IMR-90 (cell line): ENCODE measurements around the gene ARAP1. TPM values are rescaled to one million over a fixed set of nuclear protein-coding genes. Genes with fewer than 3 reads are reported as not detected.

ENCODE experiments used
- ATAC-seq: fragments of 200-7000 bp; cut with Tn5 transposase; 2 replicates; pipeline ENCODE4 v1.9.1; 2020; ENCODE audit warnings: low read depth, mild to moderate bottlenecking, moderate library complexity
- BruUV-seq: library from RNA; stranded (reverse); fragments of 400-500 nt; replicated peaks from 2 replicates; lab custom pipeline; 2021; lab: Mats Ljungman, UMichigan
- CTCF ChIA-PET: fragments of 300-600 bp; formaldehyde crosslinking; extraction: SDS; loops from one replicate; lab custom pipeline; 2021; ENCODE audit warnings: antibody characterized with exemption; lab: Yijun Ruan, JAX
- POLR2A ChIA-PET: fragments of 300-600 bp; sonication (Branson Sonifier 250); formaldehyde crosslinking; loops from one replicate; lab custom pipeline; 2022; ENCODE audit warnings: antibody characterized with exemption; ENCODE audit not compliant: unreplicated experiment; lab: Charles Lee
- DNase-seq: peaks from one replicate; pipeline ENCODE4 v3.0.0; 2013
- H2AFZ ChIP-seq: replicated peaks from 2 replicates; pipeline ENCODE3; 2013; ENCODE audit warnings: low read length, mild to moderate bottlenecking; ENCODE audit not compliant: poor library complexity
- H2AK5ac ChIP-seq: 2 replicates; pipeline ENCODE4 v1.6.1; 2013; ENCODE audit warnings: low read depth, low read length, inconsistent platforms
- H2AK9ac ChIP-seq: replicated peaks from 2 replicates; pipeline ENCODE3; 2013; ENCODE audit warnings: mild to moderate bottlenecking, low read depth, low read length, moderate library complexity; ENCODE audit not compliant: poor library complexity
- H2BK120ac ChIP-seq: 2 replicates; pipeline ENCODE4 v1.6.1; 2013; ENCODE audit warnings: low read depth, low read length, inconsistent platforms
- H2BK15ac ChIP-seq: 3 replicates; pipeline ENCODE4 v1.6.1; 2013; ENCODE audit warnings: low read depth, low read length, inconsistent platforms
- H2BK20ac ChIP-seq: 2 replicates; pipeline ENCODE4 v1.6.1; 2013; ENCODE audit warnings: low read depth, mild to moderate bottlenecking, inconsistent platforms, low read length, moderate library complexity
- H2BK5ac ChIP-seq: 2 replicates; pipeline ENCODE4 v1.6.1; 2013; ENCODE audit warnings: mild to moderate bottlenecking, low read depth, low read length, inconsistent platforms; ENCODE audit not compliant: poor library complexity, severe bottlenecking
- H3K14ac ChIP-seq: replicated peaks from 2 replicates; pipeline ENCODE4 v1.6.1; 2013; ENCODE audit warnings: low read depth, low read length, inconsistent platforms
- H3K18ac ChIP-seq: 2 replicates; pipeline ENCODE4 v1.6.1; 2013; ENCODE audit warnings: low read depth, low read length, control low read depth
- H3K23ac ChIP-seq: 2 replicates; pipeline ENCODE4 v1.6.1; 2013; ENCODE audit warnings: low read depth, low read length, inconsistent platforms
- H3K27ac ChIP-seq: 2 replicates; pipeline ENCODE4 v1.5.1; 2013; ENCODE audit warnings: mild to moderate bottlenecking, control low read depth, low read length; ENCODE audit not compliant: insufficient read depth
- H3K27me3 ChIP-seq: 2 replicates; pipeline ENCODE4 v1.6.1; 2013; ENCODE audit warnings: low read length; ENCODE audit not compliant: control insufficient read depth, insufficient read depth
- H3K36me3 ChIP-seq: 2 replicates; pipeline ENCODE4 v1.6.1; 2013; ENCODE audit warnings: low read length, mixed read lengths; ENCODE audit not compliant: control insufficient read depth, insufficient read depth
- H3K4ac ChIP-seq: 2 replicates; pipeline ENCODE4 v1.6.1; 2013; ENCODE audit warnings: low read depth, low read length, inconsistent platforms
- H3K4me1 ChIP-seq: 2 replicates; pipeline ENCODE4 v1.6.1; 2013; ENCODE audit warnings: low read length, mixed read lengths; ENCODE audit not compliant: control insufficient read depth, insufficient read depth
- H3K4me2 ChIP-seq: 2 replicates; pipeline ENCODE4 v1.6.1; 2013; ENCODE audit warnings: low read depth, mild to moderate bottlenecking, control low read depth, low read length, moderate library complexity
- H3K4me3 ChIP-seq: 2 replicates; pipeline ENCODE4 v1.5.1; 2013; ENCODE audit warnings: low read depth, mild to moderate bottlenecking, control low read depth, low read length, moderate library complexity; ENCODE audit not compliant: insufficient read depth
- H3K56ac ChIP-seq: 2 replicates; pipeline ENCODE4 v1.6.1; 2013; ENCODE audit warnings: low read length, inconsistent platforms; ENCODE audit not compliant: insufficient read depth; ENCODE audit errors: extremely low read depth
- H3K79me1 ChIP-seq, 2 experiments: 2 replicates each; pipeline ENCODE4 v1.6.1; 2013; ENCODE audit warnings: low read length in 2 of 2, inconsistent platforms in 1 of 2, low read depth in 1 of 2
- H3K9ac ChIP-seq: 2 replicates; pipeline ENCODE4 v1.6.1; 2013; ENCODE audit warnings: low read depth, low read length, control low read depth
- H3K9me1 ChIP-seq: 2 replicates; pipeline ENCODE4 v1.6.1; 2013; ENCODE audit warnings: low read length, inconsistent platforms; ENCODE audit not compliant: insufficient read depth
- H3K9me3 ChIP-seq: 2 replicates; pipeline ENCODE4 v1.6.1; 2013; ENCODE audit warnings: low read length; ENCODE audit not compliant: control insufficient read depth, insufficient read depth
- H4K20me1 ChIP-seq: 2 replicates; pipeline ENCODE4 v1.6.1; 2013; ENCODE audit warnings: low read length, inconsistent platforms; ENCODE audit not compliant: insufficient read depth
- H4K5ac ChIP-seq: 2 replicates; pipeline ENCODE4 v1.6.1; 2013; ENCODE audit warnings: mild to moderate bottlenecking, low read depth, low read length, control low read depth
- H4K8ac ChIP-seq, 2 experiments: 2 replicates each; pipeline ENCODE4 v1.6.1; 2013; ENCODE audit warnings: low read depth in 2 of 2, low read length in 2 of 2, control low read depth in 1 of 2, inconsistent platforms in 1 of 2
- H4K91ac ChIP-seq: 2 replicates; pipeline ENCODE4 v1.6.1; 2013; ENCODE audit warnings: low read depth, low read length, inconsistent platforms; ENCODE audit not compliant: insufficient read depth
- BHLHE40 ChIP-seq: fragments of 150-350 bp; IDR thresholded peaks from 2 replicates; pipeline ENCODE4 v1.6.1; 2016; ENCODE audit warnings: mild to moderate bottlenecking, low read depth, low read length
- MAZ ChIP-seq: IDR thresholded peaks from 2 replicates; pipeline ENCODE4 v1.6.1; 2012; ENCODE audit warnings: low read depth, mild to moderate bottlenecking, low read length, improper control_type of control experiment, moderate library complexity, borderline replicate concordance
- MXI1 ChIP-seq: IDR thresholded peaks from 2 replicates; pipeline ENCODE4 v1.6.1; 2012; ENCODE audit warnings: low read depth, mild to moderate bottlenecking, low read length, moderate library complexity, borderline replicate concordance
- RAD21 ChIP-seq: IDR thresholded peaks from 2 replicates; pipeline ENCODE4 v1.6.1; 2012; ENCODE audit warnings: low read length, improper control_type of control experiment
- RCOR1 ChIP-seq: IDR thresholded peaks from 2 replicates; pipeline ENCODE4 v1.6.1; 2012; ENCODE audit warnings: mild to moderate bottlenecking, low read length, improper control_type of control experiment; ENCODE audit not compliant: insufficient replicate concordance
- WGBS, 2 experiments: methylation state at CpG; one replicate each; pipeline versions ENCODE4 v1.1.5 to v1.1.7; 2013; ENCODE audit warnings: missing lambda C conversion rate in 2 of 2; ENCODE audit not compliant: insufficient read length in 1 of 2; ENCODE audit errors: extremely low coverage in 2 of 2; 5-methylcytosine and 5-hydroxymethylcytosine counted together
- dilution Hi-C: fragments of 300-500 bp; cut with HindIII; formaldehyde crosslinking; loops from one replicate; pipeline ENCODE4 v1.14.3; 2018; ENCODE audit warnings: low sequenced_read_pairs; ENCODE audit not compliant: unreplicated experiment
- in situ Hi-C: fragments of 300-500 bp; cut with MboI; formaldehyde crosslinking; loops from 3 replicates; pipeline ENCODE4 v1.14.3; 2019; ENCODE audit warnings: low sequenced_read_pairs, inconsistent platforms, mixed read lengths
- intact Hi-C: fragments of 100-400 bp; cut with micrococcal nuclease; formaldehyde crosslinking; loops from 2 replicates; pipeline ENCODE4 v1.10.0; 2022
- polyA plus RNA-seq, 3 experiments: library from polyadenylated mRNA; depleted of rRNA; stranded (reverse); fragments of >200 nt; gene quantifications; 2 replicates each; pipeline ENCODE4 v1.2.3, GENCODE V29; 2012; ENCODE audit warnings: low replicate concordance in 1 of 3
- total RNA-seq: library from RNA; depleted of rRNA; stranded (reverse); fragments of >200 nt; gene quantifications from 2 replicates; pipeline ENCODE4 v1.2.3, GENCODE V29; 2012
- TF ChIP-seq, protein P1 (sequence below): fragments of 150-350 bp; IDR thresholded peaks from 2 replicates; pipeline ENCODE4 v1.6.1; 2016; ENCODE audit warnings: low read depth, mild to moderate bottlenecking, low read length, moderate library complexity, borderline replicate concordance
- TF ChIP-seq, protein P2 (sequence below): conservative IDR thresholded peaks from 2 replicates; pipeline ENCODE4 v1.5.1; 2012; ENCODE audit warnings: mild to moderate bottlenecking, low read depth, low read length, improper control_type of control experiment

Gene ARAP1
- total and polyA plus RNA-seq, 2 of the 4 experiments (the other 2 are of a cell fraction), result 37.6 to 63.1 TPM

DNA sequence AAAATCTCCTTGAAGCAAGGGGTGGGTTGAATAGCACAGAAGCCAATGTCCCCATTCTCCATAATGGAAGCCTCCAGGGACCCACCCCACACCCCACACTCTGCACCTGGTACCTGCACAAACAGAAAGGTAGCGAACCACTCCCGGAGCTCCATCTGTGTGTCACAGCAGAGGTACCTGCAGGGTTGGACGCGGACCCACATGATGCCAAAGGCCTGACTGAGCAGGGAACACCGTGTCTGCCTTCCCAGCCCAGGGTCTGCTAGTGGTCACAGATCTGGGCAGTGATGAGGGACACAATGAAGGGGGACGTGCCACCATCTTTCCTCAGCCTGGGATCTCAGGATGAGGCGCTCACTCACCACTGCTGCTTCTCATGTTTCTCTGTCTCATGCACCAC lies 64.9 kb downstream of the ARAP1 start:
- BruUV-seq, result no TSS peak
- Histone ChIP-seq H3K4ac (no peak overlapping the region), H4K8ac (no peak overlapping the region), H2BK5ac (no peak overlapping the region), H3K27ac (no peak overlapping the region), H4K20me1 (peaks cover 34% of the 10 kb centered on the region), H4K91ac (no peak overlapping the region), H3K9ac (no peak overlapping the region), H3K18ac (no peak overlapping the region), H3K4me1 (peaks cover 2% of the 10 kb centered on the region; the same call in 1 of the 2 replicates), H3K27me3 (no peaks in the 10 kb centered on the region), H3K56ac (no peak overlapping the region), H3K4me3 (no peak overlapping the region), H3K14ac (no peak overlapping the region), H3K79me1 (no peaks in the 10 kb centered on the region; a peak in 1 of 4 replicates), H2BK20ac (no peak overlapping the region), H3K4me2 (no peak overlapping the region), H3K36me3 (peaks cover 62% of the 10 kb centered on the region), H3K9me1 (no peaks in the 10 kb centered on the region), H2BK15ac (no peak overlapping the region), H3K9me3 (no peaks in the 10 kb centered on the region), H2AFZ (no peak overlapping the region), H4K5ac (no peak overlapping the region), H3K23ac (no peak overlapping the region), H2AK9ac (no peak overlapping the region), H2AK5ac (no peak overlapping the region), H2BK120ac (no peak overlapping the region)
- ATAC-seq (no peak), DNase-seq (no peak)
- TF ChIP-seq MXI1 (no peak), RAD21 (no peak), MAZ (no peak), BHLHE40 (no peak), RCOR1 (no peak)
- TF ChIP-seq, protein P1, sequence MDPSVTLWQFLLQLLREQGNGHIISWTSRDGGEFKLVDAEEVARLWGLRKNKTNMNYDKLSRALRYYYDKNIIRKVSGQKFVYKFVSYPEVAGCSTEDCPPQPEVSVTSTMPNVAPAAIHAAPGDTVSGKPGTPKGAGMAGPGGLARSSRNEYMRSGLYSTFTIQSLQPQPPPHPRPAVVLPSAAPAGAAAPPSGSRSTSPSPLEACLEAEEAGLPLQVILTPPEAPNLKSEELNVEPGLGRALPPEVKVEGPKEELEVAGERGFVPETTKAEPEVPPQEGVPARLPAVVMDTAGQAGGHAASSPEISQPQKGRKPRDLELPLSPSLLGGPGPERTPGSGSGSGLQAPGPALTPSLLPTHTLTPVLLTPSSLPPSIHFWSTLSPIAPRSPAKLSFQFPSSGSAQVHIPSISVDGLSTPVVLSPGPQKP, result no peak
- TF ChIP-seq, protein P2, sequence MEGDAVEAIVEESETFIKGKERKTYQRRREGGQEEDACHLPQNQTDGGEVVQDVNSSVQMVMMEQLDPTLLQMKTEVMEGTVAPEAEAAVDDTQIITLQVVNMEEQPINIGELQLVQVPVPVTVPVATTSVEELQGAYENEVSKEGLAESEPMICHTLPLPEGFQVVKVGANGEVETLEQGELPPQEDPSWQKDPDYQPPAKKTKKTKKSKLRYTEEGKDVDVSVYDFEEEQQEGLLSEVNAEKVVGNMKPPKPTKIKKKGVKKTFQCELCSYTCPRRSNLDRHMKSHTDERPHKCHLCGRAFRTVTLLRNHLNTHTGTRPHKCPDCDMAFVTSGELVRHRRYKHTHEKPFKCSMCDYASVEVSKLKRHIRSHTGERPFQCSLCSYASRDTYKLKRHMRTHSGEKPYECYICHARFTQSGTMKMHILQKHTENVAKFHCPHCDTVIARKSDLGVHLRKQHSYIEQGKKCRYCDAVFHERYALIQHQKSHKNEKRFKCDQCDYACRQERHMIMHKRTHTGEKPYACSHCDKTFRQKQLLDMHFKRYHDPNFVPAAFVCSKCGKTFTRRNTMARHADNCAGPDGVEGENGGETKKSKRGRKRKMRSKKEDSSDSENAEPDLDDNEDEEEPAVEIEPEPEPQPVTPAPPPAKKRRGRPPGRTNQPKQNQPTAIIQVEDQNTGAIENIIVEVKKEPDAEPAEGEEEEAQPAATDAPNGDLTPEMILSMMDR, result no peak
- ChIA-PET POLR2A (no interaction called here), CTCF (no interaction called here)
- in situ Hi-C loops, result no loop called here
- dilution Hi-C loops, result no loop called here
- intact Hi-C loops, result no loop called here
- WGBS, 2 experiments, result no CpG with 5 or more reads among the region's 7 CpGs
